Loucy (cell line): Measurements from ENCODE around the gene BMPR1B.

Source experiments
- H2AFZ ChIP-seq: fragments of 200-600 bp; sonication (generic); 2 replicates; pipeline ENCODE4 v1.6.0; 2016; ENCODE audit warnings: antibody characterized with exemption, mild to moderate bottlenecking, low read length, moderate library complexity
- H3F3A ChIP-seq: fragments of 200-600 bp; 2 replicates; pipeline ENCODE4 v1.6.0; 2016; ENCODE audit warnings: antibody characterized with exemption, low read depth, mild to moderate bottlenecking
- H3K27me3 ChIP-seq: fragments of 200-600 bp; sonication (generic); 2 replicates; pipeline ENCODE4 v1.6.1; 2014; ENCODE audit warnings: low read length, mild to moderate bottlenecking; ENCODE audit not compliant: insufficient read depth, poor library complexity, severe bottlenecking
- H3K36me3 ChIP-seq: fragments of 200-600 bp; sonication (generic); 2 replicates; pipeline ENCODE4 v1.6.1; 2016; ENCODE audit warnings: low read length; ENCODE audit not compliant: insufficient read depth
- H3K4me1 ChIP-seq: fragments of 200-600 bp; sonication (generic); 2 replicates; pipeline ENCODE4 v1.5.1; 2014; ENCODE audit warnings: low read length, mild to moderate bottlenecking; ENCODE audit not compliant: insufficient read depth, poor library complexity, severe bottlenecking
- H3K4me2 ChIP-seq: fragments of 200-600 bp; sonication (generic); 2 replicates; pipeline ENCODE4 v1.6.0; 2014; ENCODE audit warnings: antibody characterized with exemption, low read length, low read depth, mild to moderate bottlenecking; ENCODE audit not compliant: poor library complexity, severe bottlenecking
- H3K4me3 ChIP-seq: fragments of 200-600 bp; sonication (generic); 2 replicates; pipeline ENCODE4 v1.5.1; 2014; ENCODE audit warnings: low read length, mild to moderate bottlenecking, mixed read lengths; ENCODE audit not compliant: poor library complexity, severe bottlenecking
- H3K79me2 ChIP-seq: fragments of 200-600 bp; sonication (generic); 2 replicates; pipeline ENCODE4 v1.6.1; 2014; ENCODE audit warnings: low read length; ENCODE audit not compliant: insufficient read depth
- H3K9ac ChIP-seq: fragments of 200-600 bp; sonication (generic); 2 replicates; pipeline ENCODE4 v1.6.0; 2014; ENCODE audit warnings: mild to moderate bottlenecking, low read depth, low read length, moderate library complexity; ENCODE audit not compliant: poor library complexity, severe bottlenecking
- H3K9me2 ChIP-seq: fragments of 200-600 bp; sonication (generic); replicated peaks from 2 replicates; pipeline ENCODE4 v1.6.1; 2016; ENCODE audit warnings: low read depth, low read length, mixed read lengths
- H3K9me3 ChIP-seq: fragments of 200-600 bp; sonication (generic); 2 replicates; pipeline ENCODE4 v1.6.1; 2014; ENCODE audit warnings: mild to moderate bottlenecking, antibody characterized with exemption, low read length, low read depth; ENCODE audit not compliant: insufficient read depth
- H4K20me1 ChIP-seq: fragments of 200-600 bp; sonication (generic); 2 replicates; pipeline ENCODE4 v1.6.0; 2014; ENCODE audit warnings: antibody characterized with exemption, low read length, mild to moderate bottlenecking; ENCODE audit not compliant: insufficient read depth, poor library complexity, severe bottlenecking
- CTCF ChIP-seq: fragments of 200-600 bp; sonication (generic); conservative IDR thresholded peaks from 2 replicates; pipeline ENCODE4 v1.5.1; 2014; ENCODE audit warnings: mild to moderate bottlenecking, antibody characterized with exemption, low read length
- EZH2phosphoT487 ChIP-seq: fragments of 200-600 bp; IDR thresholded peaks from 2 replicates; pipeline ENCODE4 v1.6.1; 2018; ENCODE audit warnings: antibody characterized with exemption, mild to moderate bottlenecking, moderate library complexity, borderline replicate concordance

BMPR1B gene

GRCh38 chr4:95193391-95194224 is 435.9 kb downstream of the BMPR1B start:
- Histone ChIP-seq H3K79me2 (no peaks in the 10 kb centered on the region), H3K9ac (no peak overlapping the region), H3K4me3 (no peak overlapping the region), H3K27me3 (no peaks in the 10 kb centered on the region), H3K4me2 (no peak overlapping the region), H3K9me3 (no peaks in the 10 kb centered on the region), H2AFZ (no peak overlapping the region), H3K36me3 (no peaks in the 10 kb centered on the region), H3F3A (no peaks in the 10 kb centered on the region), H3K9me2 (no peaks in the 10 kb centered on the region), H3K4me1 (peaks cover 3% of the 10 kb centered on the region), H4K20me1 (no peaks in the 10 kb centered on the region)
- TF ChIP-seq EZH2phosphoT487 (no peak), CTCF (no peak)

GRCh38 chr4:95197353-95197752 is 439.6 kb downstream of the BMPR1B start:
- TF ChIP-seq EZH2phosphoT487 (no peak), CTCF (no peak)
- Histone ChIP-seq H3K9me2 (no peaks in the 10 kb centered on the region), H3K36me3 (no peaks in the 10 kb centered on the region), H3K9me3 (no peaks in the 10 kb centered on the region), H3K4me3 (no peak overlapping the region), H3K27me3 (no peaks in the 10 kb centered on the region), H3K4me2 (no peak overlapping the region), H3K79me2 (no peaks in the 10 kb centered on the region), H2AFZ (no peak overlapping the region), H3K9ac (no peak overlapping the region), H3F3A (no peaks in the 10 kb centered on the region), H4K20me1 (no peaks in the 10 kb centered on the region), H3K4me1 (no peaks in the 10 kb centered on the region)

- Histone ChIP-seq H3K36me3 (no peaks in the 10 kb centered on the region), H3K4me2 (no peak overlapping the region), H3K27me3 (no peaks in the 10 kb centered on the region), H3K4me1 (no peaks in the 10 kb centered on the region), H3F3A (no peaks in the 10 kb centered on the region), H3K9me2 (no peaks in the 10 kb centered on the region), H3K9me3 (no peaks in the 10 kb centered on the region), H2AFZ (no peak overlapping the region), H3K9ac (no peak overlapping the region), H4K20me1 (no peaks in the 10 kb centered on the region), H3K79me2 (no peaks in the 10 kb centered on the region), H3K4me3 (no peak overlapping the region)
- TF ChIP-seq CTCF = no peak
- no peak for TF ChIP-seq EZH2phosphoT487
These were observed 441.2 kb downstream of the BMPR1B start for GRCh38 chr4:95198961-95199360.
